IPS-11a (cell line): ENCODE results near the gene HPN.
"Not testable (repeated sequence)": the region's sequence is repeated elsewhere in the genome, so short reads cannot be mapped to it uniquely, and the experiment has no call there.

Source experiments
- H3K4me3 ChIP-seq: one replicate; pipeline ENCODE4 v1.5.1; 2013; ENCODE audit warnings: low read depth, low read length, control low read depth

Gene HPN

GRCh38 chr19:35027009-35027408 is 14.5 kb upstream of the HPN start:
- no peak overlapping the region for H3K4me3 ChIP-seq

- no peak overlapping the region for H3K4me3 ChIP-seq
Observed at GRCh38 chr19:35027851-35028599, 13.5 kb upstream of the HPN start.

DNA sequence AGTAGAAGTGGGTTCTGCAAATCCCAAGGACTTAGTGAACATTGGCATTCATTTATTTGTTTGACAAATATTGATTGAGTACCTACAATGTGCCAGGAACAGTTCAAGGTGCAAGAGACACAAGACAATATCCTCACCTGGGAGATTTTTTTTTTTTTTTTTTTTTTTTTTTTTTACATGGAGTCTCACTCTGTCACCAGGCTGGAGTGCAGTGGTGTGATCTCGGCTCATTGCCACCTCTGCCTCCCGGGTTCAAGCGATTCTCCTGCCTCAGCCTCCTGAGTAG is 13.0 kb upstream of the HPN start:
- not testable (repeated sequence) for H3K4me3 ChIP-seq

DNA sequence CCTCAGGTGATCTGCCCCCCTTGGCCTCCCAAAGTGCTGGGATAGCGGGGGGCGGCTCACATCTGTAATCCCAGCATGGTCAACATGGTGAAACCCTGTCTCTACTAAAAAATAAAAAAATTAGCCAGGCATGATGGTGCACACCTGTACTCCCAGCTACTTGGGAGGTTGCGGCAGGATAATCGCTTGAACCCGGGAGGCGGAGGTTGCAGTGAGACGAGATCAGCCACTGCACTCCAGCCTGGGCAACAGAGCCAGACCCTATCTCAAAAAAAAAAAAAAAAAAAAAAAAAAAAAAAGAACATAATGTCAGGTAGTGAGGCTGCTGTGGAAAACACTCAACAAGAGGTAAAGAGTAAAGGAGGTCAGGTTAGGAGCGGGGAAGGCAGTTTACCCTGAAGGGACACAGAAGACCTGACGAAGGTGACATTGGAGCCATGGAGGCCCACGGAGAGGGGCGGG is 12.2 kb upstream of the HPN start:
- not testable (repeated sequence) for H3K4me3 ChIP-seq

DNA sequence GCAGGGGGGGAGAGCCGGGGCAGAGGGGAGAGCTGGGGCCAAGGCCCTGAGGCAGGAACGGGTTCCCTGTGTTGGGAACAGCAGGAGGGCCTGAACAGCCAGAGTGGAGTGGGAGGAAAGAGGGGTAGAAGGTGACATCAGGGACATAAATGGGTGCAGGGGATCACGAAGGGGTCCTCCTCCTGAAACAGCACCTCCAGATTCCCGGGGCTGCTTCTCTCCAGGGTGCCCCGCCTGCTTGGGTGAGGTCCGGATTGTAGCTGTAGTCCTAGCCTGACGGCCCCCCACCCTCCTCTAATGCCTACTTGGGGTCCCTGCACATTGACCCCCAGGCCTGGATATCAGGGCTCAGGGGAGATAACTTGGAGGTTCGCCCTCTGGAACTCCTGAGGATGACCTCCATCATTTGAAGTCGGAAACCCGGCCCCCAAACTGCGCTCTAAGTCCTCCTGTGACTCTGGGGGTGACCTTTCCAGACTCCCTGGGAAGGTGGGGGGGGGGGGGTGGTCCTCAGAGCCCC is 11.7 kb upstream of the HPN start:
- peak overlapping the region; percentile 13 for H3K4me3 ChIP-seq

DNA sequence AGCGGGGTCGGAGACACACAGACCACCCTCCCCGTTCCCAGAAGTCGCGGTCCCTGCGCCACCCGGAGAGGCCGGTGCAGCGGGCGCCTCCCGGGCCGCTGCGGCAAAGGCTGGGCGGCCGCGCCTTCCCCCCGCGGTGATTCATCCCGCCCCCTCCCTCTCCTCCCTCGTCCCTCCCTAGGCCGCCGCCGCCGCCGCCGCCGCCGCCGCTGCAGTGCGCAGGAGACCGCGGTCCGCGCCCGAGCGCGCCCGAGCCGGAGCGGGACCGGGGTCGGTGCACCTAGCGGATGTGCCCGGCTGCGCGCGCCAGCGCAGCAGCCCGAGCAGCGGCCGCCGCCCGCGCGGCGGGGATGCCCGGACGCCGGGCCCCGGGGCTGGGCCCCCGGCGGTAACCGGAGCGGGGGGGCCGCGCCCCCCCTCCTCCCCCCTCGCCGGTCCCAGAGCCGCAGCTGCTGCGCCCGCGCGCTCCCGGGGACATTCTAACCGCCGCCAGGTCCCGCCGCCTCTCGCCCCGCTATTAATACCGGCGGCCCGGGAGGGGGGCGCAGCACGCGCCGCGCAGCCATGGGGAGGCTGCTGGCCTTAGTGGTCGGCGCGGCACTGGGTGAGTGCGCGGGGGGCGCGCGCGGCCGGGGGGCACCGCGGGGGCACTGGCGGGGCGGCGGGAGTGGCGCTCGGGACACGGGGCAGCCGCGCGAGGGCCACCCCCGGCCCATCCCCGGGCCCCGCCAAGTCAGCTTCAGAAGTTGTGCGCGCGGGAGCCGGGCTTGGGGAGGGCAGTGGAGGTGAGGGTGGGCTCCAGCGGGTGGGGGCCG is 11.1 kb upstream of the HPN start, which contains the start of gene SCN1B:
SCN1B (plus strand) TSS at position 214 of the 815 bp plus-strand sequence; CDS start at position 565, 351 bp downstream.
- peak within 1 kb of the TSS; percentile 30 for H3K4me3 ChIP-seq

- H3K4me3 ChIP-seq: peak overlapping the region; percentile 30
Observed at GRCh38 chr19:35031072-35031881, 10.2 kb upstream of the HPN start.

DNA sequence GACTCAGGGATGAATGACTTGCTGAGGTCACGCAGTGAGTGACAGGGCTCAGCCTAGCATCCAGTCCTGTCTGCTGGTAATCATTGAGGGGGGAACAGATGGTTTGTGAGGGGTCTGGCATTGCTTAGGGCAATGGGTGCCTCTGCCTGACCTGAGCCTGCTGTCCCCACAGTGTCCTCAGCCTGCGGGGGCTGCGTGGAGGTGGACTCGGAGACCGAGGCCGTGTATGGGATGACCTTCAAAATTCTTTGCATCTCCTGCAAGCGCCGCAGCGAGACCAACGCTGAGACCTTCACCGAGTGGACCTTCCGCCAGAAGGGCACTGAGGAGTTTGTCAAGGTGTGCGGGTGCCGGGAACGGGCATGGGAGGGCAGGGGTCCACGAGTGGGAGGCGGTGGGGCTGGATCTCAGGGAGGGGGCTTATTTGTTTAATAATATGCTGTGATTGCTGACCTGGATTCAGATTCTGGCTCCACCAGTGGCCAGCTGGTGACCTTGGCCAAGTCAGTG is 9.1 kb upstream of the HPN start:
- no peak overlapping the region for H3K4me3 ChIP-seq

GRCh38 chr19:35033067-35034004 is 8.2 kb upstream of the HPN start:
- H3K4me3 ChIP-seq: no peak overlapping the region

DNA sequence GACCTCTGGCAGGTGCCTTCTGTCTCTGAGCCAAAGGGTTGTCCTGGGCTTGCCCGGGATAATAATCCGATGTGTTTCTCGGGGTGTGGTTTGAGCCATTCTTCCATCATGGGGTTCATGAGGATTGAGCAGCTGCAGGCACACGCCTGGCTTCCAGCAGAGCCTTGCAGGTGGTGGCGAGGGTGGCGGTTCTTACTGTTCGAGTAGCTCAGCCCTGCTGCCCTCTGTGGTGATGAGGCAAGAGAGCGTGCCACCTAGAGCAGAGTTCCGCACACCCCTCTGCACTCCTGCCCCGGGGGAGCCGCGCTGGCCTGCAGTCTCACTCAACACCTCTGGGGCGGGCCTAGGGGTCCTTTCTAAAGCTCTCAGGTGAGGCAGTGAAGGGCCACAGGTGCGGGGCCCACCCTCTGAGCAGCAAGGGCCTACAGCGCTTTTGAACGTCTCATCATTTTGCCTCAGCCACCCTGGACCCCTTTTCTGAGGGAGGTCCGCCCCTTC is 7.5 kb upstream of the HPN start:
- H3K4me3 ChIP-seq: no peak overlapping the region

DNA sequence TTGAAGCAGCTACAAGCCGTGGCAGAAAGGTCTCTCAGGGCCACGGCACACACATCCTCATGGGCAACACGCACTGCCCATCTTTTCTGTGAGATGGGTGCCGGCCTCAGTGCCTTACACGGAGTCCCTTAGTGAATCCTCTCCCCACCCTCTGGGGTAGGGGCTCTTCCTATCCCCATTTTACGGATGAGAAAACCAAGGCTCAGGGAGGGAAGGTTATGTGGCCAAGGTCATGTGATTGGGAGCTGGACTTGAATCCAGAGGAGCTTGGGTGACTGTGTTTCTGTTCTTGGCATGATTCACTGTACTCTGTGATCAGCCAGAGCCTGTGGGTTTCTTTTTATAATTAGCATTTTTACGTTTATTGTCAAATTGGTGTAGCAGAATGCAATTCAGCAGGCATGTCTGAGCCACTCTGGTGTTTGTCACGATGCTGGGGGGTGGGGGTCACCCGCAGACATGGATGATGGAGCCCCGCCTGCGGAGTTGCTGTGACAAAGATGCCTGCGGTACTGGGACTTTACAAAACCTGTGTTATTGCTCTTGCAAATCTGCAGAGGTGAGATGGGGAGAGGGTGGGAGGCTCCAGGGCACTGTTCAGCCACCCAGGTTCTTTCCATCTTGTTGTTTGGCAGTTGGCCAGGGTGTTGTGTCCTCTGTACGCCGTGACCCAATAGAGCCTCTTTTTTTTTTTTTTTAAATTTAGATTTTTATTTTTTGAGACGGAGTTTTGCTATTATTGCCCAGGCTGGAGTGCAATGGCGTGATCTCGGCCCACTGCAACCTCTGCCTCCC is 6.7 kb upstream of the HPN start:
- no peak overlapping the region for H3K4me3 ChIP-seq

GRCh38 chr19:35037716-35038622 is 3.6 kb upstream of the HPN start:
- H3K4me3 ChIP-seq: no peak overlapping the region

- no peak overlapping the region for H3K4me3 ChIP-seq
Observed at GRCh38 chr19:35038623-35039512, 2.7 kb upstream of the HPN start.

GRCh38 chr19:35039881-35040825 is 1.4 kb upstream of the HPN start:
- H3K4me3 ChIP-seq: no peak overlapping the region

DNA sequence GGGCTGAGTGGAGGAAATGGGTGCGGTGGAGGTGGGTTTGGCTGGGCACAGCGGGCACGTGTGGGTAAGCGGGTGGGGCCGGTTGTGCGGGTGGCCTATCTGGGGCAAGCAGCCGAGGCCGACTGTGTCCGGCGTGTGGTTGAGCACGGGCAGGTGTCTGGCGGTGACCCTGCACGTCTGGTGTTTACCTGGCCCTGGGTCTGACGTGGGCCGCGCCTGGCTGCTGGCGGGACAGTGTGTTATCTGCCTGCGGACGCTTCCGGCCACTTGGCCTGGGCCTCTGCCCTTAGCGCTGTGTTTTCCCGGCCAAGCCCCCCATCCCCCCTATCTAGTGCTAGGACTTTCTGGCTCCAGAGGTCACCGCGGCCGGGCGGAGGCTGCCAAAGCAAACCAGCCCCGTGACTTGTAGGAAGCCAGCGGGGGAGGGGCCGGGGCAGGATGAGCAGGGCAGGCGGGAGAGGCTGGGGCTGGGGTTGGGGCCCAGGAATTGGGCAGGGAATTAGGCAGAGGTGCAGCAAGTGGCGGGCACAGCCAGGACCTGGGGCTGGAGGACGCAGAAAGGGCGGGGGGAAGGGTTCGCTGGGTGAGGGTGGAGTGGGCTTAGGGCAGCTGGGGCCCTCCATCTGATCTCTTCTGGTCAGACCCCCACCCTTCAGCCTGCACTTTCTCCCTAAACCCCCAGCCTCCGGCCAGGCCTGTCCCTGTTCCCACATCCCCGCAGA is 534 bp upstream of the HPN start:
- H3K4me3 ChIP-seq: no peak overlapping the region
